DMS114 treated with DMSO at 0.1 percent for 48 hours (cell line): ENCODE results near the gene EVI5.

Experiments
- DNase-seq: peaks from one replicate; lab custom pipeline; 2025; ENCODE audit not compliant: unreplicated experiment; lab: John Stamatoyannopoulos, UW

Gene EVI5

GRCh38 chr1:92784639-92785500 lies at the start of gene EVI5:
Gene EVI5 (minus strand): TSS chr1:92785108. CDS start chr1:92736546, 48,562 bp downstream.
- peak; percentile 99 for DNase-seq

DNA sequence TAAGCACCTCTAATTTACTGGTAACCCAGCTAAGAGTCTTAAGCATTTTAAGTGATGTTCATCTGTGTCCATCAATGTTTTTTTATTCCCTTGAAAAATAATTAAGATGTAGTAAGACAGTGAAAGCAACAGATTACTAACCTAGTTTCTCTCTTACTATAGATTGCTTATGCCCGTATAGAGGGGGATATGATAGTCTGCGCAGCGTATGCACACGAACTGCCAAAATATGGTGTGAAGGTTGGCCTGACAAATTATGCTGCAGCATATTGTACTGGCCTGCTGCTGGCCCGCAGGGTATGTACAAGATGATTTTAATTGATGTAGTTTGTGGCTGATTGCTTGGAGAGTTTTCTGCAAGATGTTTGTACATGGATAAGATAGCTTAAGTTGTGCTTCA lies 49.7 kb upstream of the EVI5 start:
- no peak for DNase-seq

DNA sequence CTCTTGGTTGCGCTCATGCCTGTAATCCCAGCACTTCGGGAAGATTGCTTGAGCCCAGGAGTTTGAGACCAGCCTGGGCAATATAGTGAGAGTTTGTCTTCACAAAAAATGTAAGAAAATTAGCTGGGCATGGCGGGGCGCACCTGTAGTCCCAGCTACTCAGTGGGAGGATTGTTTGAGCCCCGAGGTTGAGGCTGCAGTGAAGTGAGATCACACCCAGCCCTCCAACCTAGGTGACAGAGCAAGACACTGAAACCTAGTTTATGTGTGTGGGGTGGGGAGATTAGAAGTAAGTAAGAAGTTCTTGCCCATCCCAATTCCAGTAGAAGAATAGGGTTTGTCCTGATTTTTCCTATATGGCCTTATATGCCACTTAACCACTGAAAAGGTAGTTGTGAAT lies 48.9 kb upstream of the EVI5 start:
- DNase-seq: no peak

- no peak for DNase-seq
These were observed 47.7 kb upstream of the EVI5 start for GRCh38 chr1:92832537-92833114.

GRCh38 chr1:92831762-92832536 lies 47.0 kb upstream of the EVI5 start, which contains the start of gene RPL5:
Gene RPL5 (plus strand): TSS chr1:92832040. CDS start chr1:92832115, 75 bp downstream.
- DNase-seq: peak; percentile 97

- DNase-seq: no peak
These were observed 46.5 kb upstream of the EVI5 start for GRCh38 chr1:92831368-92831761.

DNA sequence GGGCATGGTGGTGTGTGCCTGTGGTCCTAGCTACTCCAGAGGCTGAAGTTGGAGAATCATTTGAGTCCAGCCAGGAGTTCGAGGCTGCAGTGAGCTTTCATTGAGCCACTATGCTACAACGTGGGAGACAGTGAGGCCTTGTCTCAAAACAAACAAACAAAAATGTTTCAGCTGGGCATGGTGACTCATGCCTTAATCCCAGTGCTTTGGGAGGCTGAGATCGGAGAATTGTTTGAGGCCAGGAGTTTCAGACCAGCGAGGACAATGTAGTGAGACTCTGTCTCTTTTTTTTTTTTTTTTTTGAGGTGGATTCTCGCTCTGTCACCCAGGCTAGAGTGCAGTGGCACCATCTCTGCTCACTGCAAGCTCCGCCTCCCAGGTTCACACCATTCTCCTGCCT lies 41.9 kb upstream of the EVI5 start:
- DNase-seq: no peak

DNA sequence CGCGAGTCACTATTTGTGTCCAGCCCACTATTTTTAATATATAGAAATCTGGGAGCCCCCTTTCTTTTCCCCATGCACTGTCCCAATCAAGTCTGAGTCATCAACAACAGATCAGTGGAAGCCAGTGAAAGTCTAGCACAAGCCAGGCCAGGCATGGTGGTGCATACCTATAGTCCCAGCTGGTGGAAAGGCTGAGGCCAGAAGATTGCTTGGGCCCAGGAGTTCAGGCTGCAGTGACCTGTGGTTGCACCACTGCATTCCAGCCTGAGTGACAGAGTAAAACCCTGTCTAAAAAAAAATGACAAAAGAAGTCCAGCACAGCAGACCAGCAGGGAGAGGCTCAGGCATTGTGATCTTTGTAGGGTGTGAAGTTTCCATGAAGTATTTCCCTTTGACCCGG lies 38.0 kb upstream of the EVI5 start:
- no peak for DNase-seq

GRCh38 chr1:92820551-92820950 lies 35.6 kb upstream of the EVI5 start:
- no peak for DNase-seq

- no peak for DNase-seq
These were observed 35.1 kb upstream of the EVI5 start for GRCh38 chr1:92820024-92820423.

GRCh38 chr1:92817986-92818764 lies 33.3 kb upstream of the EVI5 start:
- no peak for DNase-seq

- DNase-seq: no peak
These were observed 32.3 kb upstream of the EVI5 start for GRCh38 chr1:92817137-92817697.

- no peak for DNase-seq
These were observed 31.8 kb upstream of the EVI5 start for GRCh38 chr1:92816732-92817131.

GRCh38 chr1:92808381-92808780 lies 23.5 kb upstream of the EVI5 start:
- no peak for DNase-seq

DNA sequence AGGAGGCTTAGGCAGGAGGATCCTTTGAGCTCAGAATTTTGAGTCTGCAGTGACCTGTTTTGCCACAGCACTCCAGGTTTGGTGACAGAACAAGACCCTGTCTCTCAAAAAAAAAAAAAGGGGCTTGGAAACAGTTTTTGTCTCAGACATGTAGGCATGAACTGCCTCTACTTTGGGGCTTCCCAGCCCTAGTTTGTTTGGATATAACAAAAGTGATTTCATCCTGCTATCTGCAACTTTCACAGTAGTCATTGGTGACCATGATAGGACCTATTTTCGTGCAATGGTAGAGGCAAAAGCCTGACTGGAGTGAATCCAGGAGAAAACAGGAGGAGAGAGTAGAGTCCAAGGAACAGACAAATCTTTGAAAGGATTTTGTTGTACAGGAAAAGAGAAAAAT lies 20.3 kb upstream of the EVI5 start:
- no peak for DNase-seq

GRCh38 chr1:92804721-92805201 lies 19.9 kb upstream of the EVI5 start:
- peak; percentile 8 for DNase-seq

GRCh38 chr1:92803140-92803887 lies 18.4 kb upstream of the EVI5 start:
- no peak for DNase-seq

DNA sequence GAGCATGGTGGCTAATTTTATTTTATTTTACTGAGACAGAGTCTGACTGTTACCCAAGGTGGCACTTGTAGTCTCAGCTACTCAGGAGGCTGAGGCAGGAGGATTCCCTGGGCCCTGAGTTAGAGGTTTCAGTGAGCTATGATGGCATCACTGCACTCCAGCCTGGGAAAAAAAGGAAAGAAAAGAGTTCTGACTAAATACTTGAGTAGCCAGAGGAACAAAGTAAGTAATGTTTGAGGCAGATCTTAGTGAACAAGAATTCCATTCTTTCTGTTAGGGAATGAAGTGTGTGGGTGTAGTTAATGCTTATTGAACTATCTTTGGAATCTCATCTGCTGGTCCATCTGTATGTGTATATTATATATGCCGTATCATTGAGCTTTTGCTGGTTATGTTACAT lies 13.1 kb upstream of the EVI5 start:
- DNase-seq: no peak

GRCh38 chr1:92797297-92797696 lies 12.4 kb upstream of the EVI5 start:
- DNase-seq: no peak

GRCh38 chr1:92795166-92795565 lies 10.3 kb upstream of the EVI5 start:
- DNase-seq: no peak
